ENCODE measurements around the gene HECA. TPM values are rescaled to one million over a fixed set of nuclear protein-coding genes. Genes with fewer than 3 reads are reported as not detected.

Gene HECA
- total RNA-seq, 1 donor from 2014 or later = 38.3 TPM

GRCh38 chr6:139143111-139143510 is 8.2 kb downstream of the HECA start:
- no peak overlapping the region for H3K27ac Mint-ChIP-seq
- POLR2A ChIA-PET = interaction anchor here (0.7 to 1.8 kb wide), 2 partner anchors 19 to 29 kb away, joined by 3 to 6 read pairs; no protein-coding TSS in a partner anchor
- H3K36me3 Mint-ChIP-seq (ENCODE audit: low read depth) = peaks cover 18% of the 10 kb centered on the region
- H3K4me1 Mint-ChIP-seq = peaks cover 78% of the 10 kb centered on the region
- no peaks in the 10 kb centered on the region for H3K27me3 Mint-ChIP-seq
- intact Hi-C loops (cut with micrococcal nuclease) = no loop called here
- no peak for DNase-seq
- TF ChIP-seq CTCF (IDR thresholded peaks at IDR 0.05) = no peak
- CTCF ChIA-PET = no interaction called here
- H3K9me3 Mint-ChIP-seq = no peaks in the 10 kb centered on the region
- H3K4me3 Mint-ChIP-seq = no peak overlapping the region
- no peak for ATAC-seq (ENCODE audit: low read depth)

- Mint-ChIP-seq H3K4me3 (no peak overlapping the region), H3K4me1 (peaks cover 79% of the 10 kb centered on the region), H3K27me3 (no peaks in the 10 kb centered on the region), H3K27ac (peak overlapping the region; percentile 6), H3K36me3 (ENCODE audit: low read depth) (peaks cover 12% of the 10 kb centered on the region), H3K9me3 (no peaks in the 10 kb centered on the region)
- ChIA-PET POLR2A (interaction anchor here (1.1 to 1.8 kb wide), 3 partner anchors 10 to 19 kb away, joined by 3 to 6 read pairs (median 4); partner anchors contain the start of gene HECA), CTCF (interaction anchor here (0.9 to 1.5 kb wide), 4 partner anchors 12 to 220 kb away, joined by 3 to 6 read pairs (median 3); no protein-coding TSS in a partner anchor)
- intact Hi-C loops (cut with micrococcal nuclease) = no loop called here
- ATAC-seq (ENCODE audit: low read depth) (no peak), DNase-seq (no peak)
- TF ChIP-seq CTCF (IDR thresholded peaks at IDR 0.05) = no peak
These were observed 9.7 kb downstream of the HECA start for GRCh38 chr6:139144490-139145085.

GRCh38 chr6:139145661-139146060 is 10.8 kb downstream of the HECA start:
- Mint-ChIP-seq H3K27ac (peak overlapping the region; percentile 54), H3K4me1 (peaks cover 81% of the 10 kb centered on the region), H3K9me3 (no peaks in the 10 kb centered on the region), H3K27me3 (no peaks in the 10 kb centered on the region), H3K4me3 (peak overlapping the region; percentile 17), H3K36me3 (ENCODE audit: low read depth) (peaks cover 12% of the 10 kb centered on the region)
- TF ChIP-seq CTCF (IDR thresholded peaks at IDR 0.05) = no peak
- ChIA-PET CTCF (interaction anchor here (0.9 to 1.5 kb wide), 3 partner anchors 13 to 74 kb away, joined by 3 to 6 read pairs (median 3); no protein-coding TSS in a partner anchor), POLR2A (interaction anchor here (1.2 to 1.6 kb wide), 3 partner anchors 9 to 16 kb away, joined by 4 to 5 read pairs (median 4); partner anchors contain the start of gene HECA)
- intact Hi-C loops (cut with micrococcal nuclease) = loop anchor here (2.0 kb wide), 1 partner anchor 15 kb away; no protein-coding TSS in a partner anchor
- no peak for ATAC-seq (ENCODE audit: low read depth)
- DNase-seq = no peak

- Mint-ChIP-seq H3K4me3 (no peak overlapping the region), H3K27ac (no peak overlapping the region), H3K36me3 (ENCODE audit: low read depth) (peaks cover 12% of the 10 kb centered on the region), H3K27me3 (no peaks in the 10 kb centered on the region), H3K9me3 (no peaks in the 10 kb centered on the region), H3K4me1 (peaks cover 87% of the 10 kb centered on the region)
- CTCF ChIA-PET = no interaction called here
- DNase-seq (no peak), ATAC-seq (ENCODE audit: low read depth) (peak; percentile 28)
- intact Hi-C loops (cut with micrococcal nuclease) = loop anchor here (2.0 kb wide), 1 partner anchor 14 kb away; no protein-coding TSS in a partner anchor
- POLR2A ChIA-PET = interaction anchor here (1.4 to 1.6 kb wide), 2 partner anchors 10 to 15 kb away, joined by 4 to 5 read pairs; no protein-coding TSS in a partner anchor
- no peak for TF ChIP-seq CTCF (IDR thresholded peaks at IDR 0.05)
These were observed 11.4 kb downstream of the HECA start for GRCh38 chr6:139146317-139146726.

- H3K4me3 Mint-ChIP-seq = no peak overlapping the region
- peaks cover 8% of the 10 kb centered on the region for H3K36me3 Mint-ChIP-seq (ENCODE audit: low read depth)
- ChIA-PET CTCF (no interaction called here), POLR2A (no interaction called here)
- no peak for ATAC-seq (ENCODE audit: low read depth)
- no peak for DNase-seq
- peak overlapping the region; percentile 53 for H3K27ac Mint-ChIP-seq
- H3K27me3 Mint-ChIP-seq = no peaks in the 10 kb centered on the region
- peaks cover 93% of the 10 kb centered on the region for H3K4me1 Mint-ChIP-seq
- no peaks in the 10 kb centered on the region for H3K9me3 Mint-ChIP-seq
- TF ChIP-seq CTCF (IDR thresholded peaks at IDR 0.05) = no peak
- intact Hi-C loops (cut with micrococcal nuclease) = loop anchor here (2.0 kb wide), 1 partner anchor 13 kb away; no protein-coding TSS in a partner anchor
These were observed 12.7 kb downstream of the HECA start for GRCh38 chr6:139147628-139148027.
